ENCODE measurements around the gene DYRK1B. TPM values are rescaled to one million over a fixed set of nuclear protein-coding genes. Genes with fewer than 3 reads are reported as not detected.
"Not testable (repeated sequence)": the region's sequence is repeated elsewhere in the genome, so short reads cannot be mapped to it uniquely, and the experiment has no call there.

Gene DYRK1B
- polyA plus RNA-seq, 4 donors = 8.6 to 31.2 (median 11.4) TPM

DNA sequence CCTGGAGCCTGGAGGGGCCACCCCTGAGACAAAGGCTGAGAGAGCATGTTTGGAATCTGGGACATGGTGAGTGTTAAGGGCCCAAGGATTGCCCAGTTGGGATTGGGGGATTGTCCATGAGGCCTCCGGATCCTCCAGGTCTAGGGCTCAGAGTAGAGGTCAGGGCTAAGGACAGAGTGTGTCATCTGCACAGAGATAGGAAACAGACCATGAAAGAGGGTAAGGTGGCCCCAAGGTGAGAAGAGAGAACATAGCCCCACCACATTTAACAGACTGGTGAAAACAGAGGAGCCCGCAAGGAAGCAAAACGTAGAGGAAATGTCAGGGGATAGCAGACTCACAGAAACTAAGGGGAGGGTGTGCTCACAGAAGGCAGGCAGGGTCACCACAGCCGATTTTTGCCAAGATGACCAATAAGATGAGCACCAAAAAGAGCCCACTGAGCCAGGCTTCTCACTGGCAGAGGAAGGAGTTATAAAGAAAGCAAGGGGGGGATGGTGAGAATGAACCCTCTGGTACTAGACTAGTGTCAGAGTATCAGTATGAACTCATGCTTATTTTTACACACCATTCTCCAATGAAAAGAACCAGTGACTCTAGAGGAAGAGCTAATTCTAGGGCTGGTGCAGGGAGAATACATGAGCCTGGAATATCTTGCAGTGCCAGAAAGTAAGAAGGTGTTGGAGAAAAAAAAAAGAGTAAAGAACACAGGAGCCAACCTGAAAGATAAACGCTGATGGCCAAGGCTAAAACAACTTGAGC lies 17.5 kb downstream of the DYRK1B start:
- WGBS, 3 donors = 84 to 85% (median 84%) methylated on average over 5 of the region's 5 CpGs

DNA sequence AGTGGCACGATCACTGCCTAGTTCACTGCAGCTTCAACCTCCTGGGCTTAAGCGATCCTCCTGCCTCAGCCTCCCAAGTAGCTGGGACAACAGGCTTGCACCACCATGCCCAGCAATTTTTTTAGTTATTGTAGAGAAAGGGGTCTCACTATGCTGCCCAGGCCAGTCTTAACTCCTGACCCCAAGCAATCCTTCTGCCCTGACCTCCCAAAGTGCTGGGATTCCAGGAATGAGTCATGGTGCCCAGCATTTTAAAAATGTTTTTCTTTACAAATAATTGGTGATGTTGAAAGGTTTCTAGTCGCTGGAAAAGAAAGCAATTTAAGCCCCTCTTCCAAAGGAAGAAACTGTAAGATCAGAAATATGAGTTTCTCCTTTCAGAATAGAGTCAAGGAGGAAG lies 19.4 kb downstream of the DYRK1B start:
- Histone ChIP-seq H3K27ac (ENCODE audit: low read depth in 1 of 3, low read length in 2 of 3) (no peak overlapping the region), H3K9me3 (ENCODE audit: control insufficient read depth in 2 of 2, insufficient read depth in 1 of 2, low read depth in 1 of 2, low read length in 1 of 2) (peaks cover 0 to 3% of the 10 kb centered on the region in 2 donors), H3K4me1 (ENCODE audit: control insufficient read depth in 3 of 3, insufficient read depth in 2 of 3, low read depth in 1 of 3, low read length in 2 of 3) (no peaks in the 10 kb centered on the region), H3K27me3 (ENCODE audit: control insufficient read depth in 3 of 3, insufficient read depth in 3 of 3, low read length in 3 of 3) (no peaks in the 10 kb centered on the region), H3K4me3 (ENCODE audit: low read depth in 1 of 3, low read length in 3 of 3) (no peak overlapping the region), H3K36me3 (ENCODE audit: control insufficient read depth in 3 of 3, insufficient read depth in 2 of 3, low read depth in 1 of 3, low read length in 3 of 3) (no peaks in the 10 kb centered on the region)
- DNase-seq (no peak), FAIRE-seq (no peak)
- 84 to 91% (median 89%) methylated on average over 3 of the region's 3 CpGs for WGBS, 3 donors

More for the DNA sequence above, 17.5 kb downstream of the DYRK1B start:
- Histone ChIP-seq H3K9me3 (ENCODE audit: control insufficient read depth in 2 of 2, insufficient read depth in 1 of 2, low read depth in 1 of 2, low read length in 1 of 2) (no peaks in the 10 kb centered on the region), H3K36me3 (ENCODE audit: control insufficient read depth in 3 of 3, insufficient read depth in 2 of 3, low read depth in 1 of 3, low read length in 3 of 3) (no peaks in the 10 kb centered on the region), H3K27me3 (ENCODE audit: control insufficient read depth in 3 of 3, insufficient read depth in 3 of 3, low read length in 3 of 3) (no peaks in the 10 kb centered on the region), H3K4me1 (ENCODE audit: control insufficient read depth in 3 of 3, insufficient read depth in 2 of 3, low read depth in 1 of 3, low read length in 2 of 3) (no peaks in the 10 kb centered on the region), H3K27ac (ENCODE audit: low read depth in 1 of 3, low read length in 2 of 3) (no peak overlapping the region), H3K4me3 (ENCODE audit: low read depth in 1 of 3, low read length in 3 of 3) (no peak overlapping the region)
- no peak for FAIRE-seq
- DNase-seq = no peak

DNA sequence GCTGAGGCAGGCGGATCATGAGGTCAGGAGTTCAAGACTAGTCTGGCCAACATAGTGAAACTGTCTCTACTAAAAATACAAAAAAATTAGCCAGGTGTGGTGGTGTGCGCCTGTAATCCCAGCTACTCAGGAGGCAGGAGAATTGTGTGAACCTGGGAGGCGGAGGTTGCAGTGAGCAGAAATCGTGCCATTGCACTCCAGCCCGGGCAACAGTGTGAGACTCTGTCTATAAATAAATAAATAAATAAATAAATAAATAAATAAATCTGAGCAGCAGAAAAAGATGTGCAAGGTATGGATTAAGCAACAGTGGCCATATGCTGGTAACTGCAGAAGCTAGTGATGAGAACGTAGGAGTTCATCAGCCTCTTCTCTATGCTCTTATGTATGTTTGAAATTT lies 19.9 kb downstream of the DYRK1B start:
- 93 to 95% (median 95%) methylated on average over 6 of the region's 6 CpGs for WGBS, 3 donors
- FAIRE-seq = not testable (repeated sequence)

DNA sequence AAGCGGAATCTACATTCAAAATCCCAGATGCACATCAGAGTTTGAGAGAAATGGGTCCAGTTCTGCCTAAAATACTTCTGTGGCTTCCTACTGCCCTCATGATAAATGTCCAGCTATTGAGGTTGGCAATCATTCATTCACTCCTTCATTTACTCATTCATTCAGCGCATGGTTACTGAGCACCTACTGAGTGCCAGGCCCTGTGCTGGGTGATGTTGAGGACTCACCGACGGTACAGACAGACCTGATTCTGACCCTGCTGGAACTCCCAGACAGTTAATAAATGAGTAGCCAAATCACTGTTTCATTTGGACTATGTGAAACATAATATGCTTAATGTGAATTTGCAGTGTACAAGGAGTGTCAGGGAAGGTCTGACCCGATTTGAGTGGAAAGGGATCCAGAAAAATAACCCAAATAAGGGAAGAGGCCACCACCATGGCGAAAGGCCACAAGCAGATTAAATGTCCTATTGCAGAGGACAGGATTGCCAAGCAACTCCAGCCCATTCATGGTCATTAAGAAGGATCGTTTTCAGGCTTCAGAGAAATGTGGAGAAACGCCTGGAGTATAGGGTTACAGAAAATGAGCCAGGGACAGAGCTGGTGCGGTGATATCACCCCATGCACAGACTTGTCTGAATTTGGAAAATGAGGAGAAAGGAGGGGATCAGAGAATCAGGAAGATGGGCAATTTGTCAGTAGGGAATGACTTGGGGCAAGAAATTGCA lies 20.5 kb downstream of the DYRK1B start:
- DNase-seq = no peak
- 81 to 84% (median 81%) methylated on average over 9 of the region's 9 CpGs for whole genome bisulfite sequencing, 3 donors
- no peak for FAIRE-seq
- Histone ChIP-seq H3K27me3 (ENCODE audit: control insufficient read depth in 3 of 3, insufficient read depth in 3 of 3, low read length in 3 of 3) (no peaks in the 10 kb centered on the region), H3K36me3 (ENCODE audit: control insufficient read depth in 3 of 3, insufficient read depth in 2 of 3, low read depth in 1 of 3, low read length in 3 of 3) (no peaks in the 10 kb centered on the region), H3K4me3 (ENCODE audit: low read depth in 1 of 3, low read length in 3 of 3) (no peak overlapping the region), H3K4me1 (ENCODE audit: control insufficient read depth in 3 of 3, insufficient read depth in 2 of 3, low read depth in 1 of 3, low read length in 2 of 3) (no peaks in the 10 kb centered on the region), H3K27ac (ENCODE audit: low read depth in 1 of 3, low read length in 2 of 3) (no peak overlapping the region), H3K9me3 (ENCODE audit: control insufficient read depth in 2 of 2, insufficient read depth in 1 of 2, low read depth in 1 of 2, low read length in 1 of 2) (peaks cover 0 to 10% of the 10 kb centered on the region in 2 donors)

More for the DNA sequence above, 19.9 kb downstream of the DYRK1B start:
- DNase-seq; H3K27ac ChIP-seq (ENCODE audit: low read depth in 1 of 3, low read length in 2 of 3); H3K27me3 ChIP-seq (ENCODE audit: control insufficient read depth in 3 of 3, insufficient read depth in 3 of 3, low read length in 3 of 3); H3K4me3 ChIP-seq (ENCODE audit: low read depth in 1 of 3, low read length in 3 of 3); H3K4me1 ChIP-seq (ENCODE audit: control insufficient read depth in 3 of 3, insufficient read depth in 2 of 3, low read depth in 1 of 3, low read length in 2 of 3); H3K9me3 ChIP-seq (ENCODE audit: control insufficient read depth in 2 of 2, insufficient read depth in 1 of 2, low read depth in 1 of 2, low read length in 1 of 2); H3K36me3 ChIP-seq (ENCODE audit: control insufficient read depth in 3 of 3, insufficient read depth in 2 of 3, low read depth in 1 of 3, low read length in 3 of 3): not testable (repeated sequence)

DNA sequence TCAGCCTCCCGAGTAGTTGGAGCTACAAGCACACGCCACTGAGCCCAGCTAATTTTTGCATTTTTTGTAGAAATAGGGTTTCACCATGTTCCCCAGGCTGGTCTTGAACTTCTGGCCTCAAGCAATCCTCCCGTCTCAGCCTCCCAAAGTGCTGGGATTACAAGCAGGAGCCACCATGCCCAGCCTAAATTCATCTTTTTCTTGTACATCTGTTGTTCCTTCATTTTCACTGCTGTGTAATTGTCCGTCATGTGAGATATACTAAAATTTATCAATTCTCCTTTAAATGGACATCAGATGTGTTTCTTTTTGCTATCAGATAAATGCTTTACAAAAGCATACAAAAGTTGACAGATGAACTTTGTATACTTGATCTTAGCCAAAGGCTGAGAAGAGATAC lies 22.9 kb downstream of the DYRK1B start:
- H3K36me3 ChIP-seq (ENCODE audit: control insufficient read depth in 3 of 3, insufficient read depth in 2 of 3, low read depth in 1 of 3, low read length in 3 of 3) = no peaks in the 10 kb centered on the region
- H3K9me3 ChIP-seq (ENCODE audit: control insufficient read depth in 2 of 2, insufficient read depth in 1 of 2, low read depth in 1 of 2, low read length in 1 of 2) = peaks cover 0 to 10% of the 10 kb centered on the region in 2 donors
- FAIRE-seq = no peak
- 87 to 95% (median 89%) methylated on average over 4 of the region's 4 CpGs for WGBS, 3 donors
- no peak for DNase-seq
- H3K27ac ChIP-seq (ENCODE audit: low read depth in 1 of 3, low read length in 2 of 3) = no peak overlapping the region
- H3K27me3 ChIP-seq (ENCODE audit: control insufficient read depth in 3 of 3, insufficient read depth in 3 of 3, low read length in 3 of 3) = no peaks in the 10 kb centered on the region
- H3K4me1 ChIP-seq (ENCODE audit: control insufficient read depth in 3 of 3, insufficient read depth in 2 of 3, low read depth in 1 of 3, low read length in 2 of 3) = no peaks in the 10 kb centered on the region
- no peak overlapping the region for H3K4me3 ChIP-seq (ENCODE audit: low read depth in 1 of 3, low read length in 3 of 3)

DNA sequence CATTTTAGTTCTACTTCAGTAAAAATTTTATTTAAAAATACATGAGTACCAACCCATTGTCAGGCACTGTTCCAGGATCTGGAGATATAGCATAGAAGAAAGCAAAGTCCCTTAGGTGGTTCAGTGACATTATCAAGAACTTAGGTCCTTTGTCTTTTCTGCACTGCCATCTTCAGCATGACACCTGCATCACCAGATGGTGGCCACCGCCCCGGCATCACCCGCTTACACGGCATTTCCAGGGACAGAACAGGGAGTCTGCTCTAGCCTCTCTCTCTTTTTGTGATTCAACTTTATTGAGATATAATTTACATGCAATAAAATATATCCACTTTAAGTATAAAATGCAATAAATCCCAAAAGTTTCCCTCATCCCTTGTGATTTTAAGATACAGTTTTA lies 23.5 kb downstream of the DYRK1B start:
- H3K27me3 ChIP-seq (ENCODE audit: control insufficient read depth in 3 of 3, insufficient read depth in 3 of 3, low read length in 3 of 3) = no peaks in the 10 kb centered on the region
- no peak overlapping the region for H3K27ac ChIP-seq (ENCODE audit: low read depth in 1 of 3, low read length in 2 of 3)
- 73 to 87% (median 86%) methylated on average over 4 of the region's 4 CpGs for WGBS, 3 donors
- H3K4me1 ChIP-seq (ENCODE audit: control insufficient read depth in 3 of 3, insufficient read depth in 2 of 3, low read depth in 1 of 3, low read length in 2 of 3) = no peaks in the 10 kb centered on the region
- DNase-seq (no peak), FAIRE-seq (no peak)
- H3K4me3 ChIP-seq (ENCODE audit: low read depth in 1 of 3, low read length in 3 of 3) = no peak overlapping the region
- H3K36me3 ChIP-seq (ENCODE audit: control insufficient read depth in 3 of 3, insufficient read depth in 2 of 3, low read depth in 1 of 3, low read length in 3 of 3) = no peaks in the 10 kb centered on the region
- H3K9me3 ChIP-seq (ENCODE audit: control insufficient read depth in 2 of 2, insufficient read depth in 1 of 2, low read depth in 1 of 2, low read length in 1 of 2) = peaks cover 0 to 10% of the 10 kb centered on the region in 2 donors

DNA sequence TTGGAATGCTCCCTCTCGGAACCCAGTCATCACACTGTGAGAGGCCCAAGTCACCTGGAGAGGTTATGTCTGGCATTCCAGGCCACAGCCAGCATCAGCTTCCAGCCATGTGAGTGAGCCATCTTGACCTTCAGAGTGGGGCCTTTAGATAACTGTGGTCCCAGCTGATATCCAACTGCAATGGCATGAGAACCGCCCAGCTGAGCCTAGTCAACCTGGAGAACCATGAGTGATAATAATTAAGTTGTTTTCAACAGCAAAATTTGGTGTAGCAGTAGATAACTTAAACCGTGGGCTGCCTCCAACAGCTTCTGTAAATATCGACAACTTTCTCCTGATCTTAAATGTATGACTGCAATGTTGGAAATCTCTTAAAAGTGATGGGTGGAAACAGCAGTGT lies 24.6 kb downstream of the DYRK1B start:
- Histone ChIP-seq H3K9me3 (ENCODE audit: control insufficient read depth in 2 of 2, insufficient read depth in 1 of 2, low read depth in 1 of 2, low read length in 1 of 2) (peaks cover 0 to 10% of the 10 kb centered on the region in 2 donors), H3K27me3 (ENCODE audit: control insufficient read depth in 3 of 3, insufficient read depth in 3 of 3, low read length in 3 of 3) (no peaks in the 10 kb centered on the region), H3K4me3 (ENCODE audit: low read depth in 1 of 3, low read length in 3 of 3) (no peak overlapping the region), H3K4me1 (ENCODE audit: control insufficient read depth in 3 of 3, insufficient read depth in 2 of 3, low read depth in 1 of 3, low read length in 2 of 3) (no peaks in the 10 kb centered on the region), H3K36me3 (ENCODE audit: control insufficient read depth in 3 of 3, insufficient read depth in 2 of 3, low read depth in 1 of 3, low read length in 3 of 3) (no peaks in the 10 kb centered on the region), H3K27ac (ENCODE audit: low read depth in 1 of 3, low read length in 2 of 3) (no peak overlapping the region)
- WGBS, 3 donors = 88 to 95% (median 93%) methylated on average over 4 of the region's 4 CpGs
- DNase-seq (no peak), FAIRE-seq (no peak)

DNA sequence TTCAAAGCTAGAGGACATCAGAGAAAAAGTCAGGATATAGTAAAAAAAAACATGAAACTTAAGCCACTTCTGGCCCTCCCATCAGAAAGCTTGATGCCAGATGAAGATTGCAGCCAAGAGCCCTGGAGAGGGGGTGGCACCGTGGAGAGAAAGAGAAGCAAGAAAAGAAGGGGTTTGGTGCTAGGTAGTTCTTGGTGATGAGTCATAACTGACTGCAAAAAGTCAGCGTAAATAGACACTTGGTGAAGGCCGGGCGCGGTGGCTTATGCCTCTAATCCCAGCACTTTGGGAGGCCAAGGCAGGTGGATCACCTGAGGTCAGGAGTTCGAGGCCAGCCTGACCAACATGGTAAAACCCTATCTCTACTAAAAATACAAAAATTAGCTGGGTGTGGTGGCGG lies 25.3 kb downstream of the DYRK1B start:
- not testable (repeated sequence) for H3K36me3 ChIP-seq (ENCODE audit: control insufficient read depth in 3 of 3, insufficient read depth in 2 of 3, low read depth in 1 of 3, low read length in 3 of 3); DNase-seq; H3K4me3 ChIP-seq (ENCODE audit: low read depth in 1 of 3, low read length in 3 of 3); H3K27me3 ChIP-seq (ENCODE audit: control insufficient read depth in 3 of 3, insufficient read depth in 3 of 3, low read length in 3 of 3); H3K27ac ChIP-seq (ENCODE audit: low read depth in 1 of 3, low read length in 2 of 3); FAIRE-seq; H3K4me1 ChIP-seq (ENCODE audit: control insufficient read depth in 3 of 3, insufficient read depth in 2 of 3, low read depth in 1 of 3, low read length in 2 of 3)
- H3K9me3 ChIP-seq (ENCODE audit: control insufficient read depth in 2 of 2, insufficient read depth in 1 of 2, low read depth in 1 of 2, low read length in 1 of 2) = peaks cover 0 to 10% of the 10 kb centered on the region in 2 donors
- 79 to 87% (median 84%) methylated on average over 7 of the region's 7 CpGs for WGBS, 3 donors

All from small intestine (tissue), 7 donors.